LHCN-M2 (cell line): ENCODE results near the gene TBC1D22A. TPM values are rescaled to one million over a fixed set of nuclear protein-coding genes. Genes with fewer than 3 reads are reported as not detected.

Source experiments
- DNase-seq: peaks from one replicate; pipeline ENCODE4 v3.0.0-alpha.2; 2012; ENCODE audit warnings: low read depth
- total RNA-seq: library from RNA; depleted of rRNA; stranded (reverse); fragments of >200 nt; gene quantifications from 2 replicates; pipeline ENCODE4 v1.2.3, GENCODE V29; 2014

TBC1D22A gene
- total RNA-seq, 1 experiment from 2014 or later = 13.1 TPM

GRCh38 chr22:46906326-46907045 lies 144.0 kb downstream of the TBC1D22A start:
- no peak for DNase-seq

GRCh38 chr22:46907241-46908215 lies 145.1 kb downstream of the TBC1D22A start:
- no peak for DNase-seq

- DNase-seq = no peak
Measured at GRCh38 chr22:46908641-46909107, 146.2 kb downstream of the TBC1D22A start.

GRCh38 chr22:46909237-46910030 lies 147.0 kb downstream of the TBC1D22A start:
- no peak for DNase-seq

DNA sequence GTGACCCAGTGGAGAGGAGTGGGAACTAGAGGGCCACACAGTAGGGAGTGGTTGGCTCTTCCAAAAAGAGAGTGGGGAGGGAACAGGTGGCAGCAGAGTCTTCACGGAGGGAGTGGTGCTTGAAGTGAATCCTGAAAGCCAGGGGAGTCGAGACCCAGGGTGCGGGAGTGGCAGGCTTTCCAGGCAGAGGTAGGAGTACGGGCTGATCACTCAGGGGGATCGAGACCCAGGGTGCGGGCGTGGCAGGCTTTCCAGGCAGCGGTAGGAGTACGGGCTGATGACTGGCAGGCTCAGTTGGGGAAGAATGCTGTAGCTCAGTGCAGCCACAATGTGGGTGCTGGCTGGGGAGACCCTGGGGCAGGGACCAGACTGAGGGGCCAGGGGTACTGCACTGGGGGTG lies 148.2 kb downstream of the TBC1D22A start:
- no peak for DNase-seq

- no peak for DNase-seq
Measured at GRCh38 chr22:46911346-46911745, 148.9 kb downstream of the TBC1D22A start.

DNA sequence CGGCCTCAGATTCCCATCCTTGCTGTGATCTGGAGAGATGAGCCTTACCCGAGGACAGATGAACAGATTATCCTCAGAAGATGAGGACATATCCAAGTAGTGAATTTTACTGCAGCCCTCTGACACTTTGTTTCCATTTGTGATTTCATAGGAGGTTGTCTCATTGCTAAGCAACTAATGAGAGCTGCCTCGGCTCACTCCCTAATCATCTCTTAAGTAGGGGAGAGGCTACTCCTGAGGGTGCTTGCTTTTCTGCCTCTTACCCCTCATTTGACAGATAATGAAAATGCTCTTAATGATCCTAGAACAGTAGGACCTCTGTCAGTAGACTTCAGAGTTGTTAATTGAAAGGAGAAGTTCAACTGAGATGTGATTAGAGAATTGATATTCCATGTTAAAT lies 150.9 kb downstream of the TBC1D22A start:
- DNase-seq = no peak

- no peak for DNase-seq
Measured at GRCh38 chr22:46914481-46914880, 152.0 kb downstream of the TBC1D22A start.

GRCh38 chr22:46914916-46915894 lies 152.8 kb downstream of the TBC1D22A start:
- DNase-seq = no peak

DNA sequence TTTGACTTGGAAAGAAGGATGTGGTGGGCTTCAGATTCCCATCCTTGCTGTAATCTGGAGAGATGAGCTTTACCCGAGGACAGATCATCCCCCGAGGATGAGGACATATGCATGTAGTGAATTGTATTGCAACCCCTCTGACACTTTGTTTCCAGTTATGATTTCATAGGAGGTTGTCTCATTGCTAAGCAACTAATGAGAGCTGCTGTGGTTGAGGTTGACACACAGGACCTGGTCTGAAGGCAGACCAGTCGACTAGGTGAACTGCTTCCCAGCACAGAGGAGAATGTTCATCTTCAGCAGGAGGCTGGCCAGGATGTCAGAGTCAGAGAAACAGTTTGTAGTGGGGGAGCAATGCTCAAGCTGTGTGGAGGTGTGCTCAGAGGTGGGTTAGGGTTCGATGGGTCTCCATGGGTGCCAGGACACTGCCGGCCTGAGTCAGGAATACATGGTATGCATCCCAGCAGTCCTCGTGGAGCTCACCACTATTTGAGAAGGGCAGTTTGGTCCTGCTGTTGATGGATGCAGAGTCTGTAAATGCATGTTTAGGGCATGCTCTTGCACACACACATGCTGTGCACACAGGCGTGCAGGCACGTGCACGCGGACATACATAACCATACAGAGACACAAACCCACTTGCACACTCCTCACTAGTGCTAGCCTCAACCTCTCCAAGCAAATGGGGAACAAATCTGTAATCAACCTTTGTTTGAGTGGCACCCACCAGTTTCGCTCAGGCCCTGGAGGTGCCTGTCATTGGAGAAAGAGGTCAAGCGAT lies 153.7 kb downstream of the TBC1D22A start:
- DNase-seq = no peak

DNA sequence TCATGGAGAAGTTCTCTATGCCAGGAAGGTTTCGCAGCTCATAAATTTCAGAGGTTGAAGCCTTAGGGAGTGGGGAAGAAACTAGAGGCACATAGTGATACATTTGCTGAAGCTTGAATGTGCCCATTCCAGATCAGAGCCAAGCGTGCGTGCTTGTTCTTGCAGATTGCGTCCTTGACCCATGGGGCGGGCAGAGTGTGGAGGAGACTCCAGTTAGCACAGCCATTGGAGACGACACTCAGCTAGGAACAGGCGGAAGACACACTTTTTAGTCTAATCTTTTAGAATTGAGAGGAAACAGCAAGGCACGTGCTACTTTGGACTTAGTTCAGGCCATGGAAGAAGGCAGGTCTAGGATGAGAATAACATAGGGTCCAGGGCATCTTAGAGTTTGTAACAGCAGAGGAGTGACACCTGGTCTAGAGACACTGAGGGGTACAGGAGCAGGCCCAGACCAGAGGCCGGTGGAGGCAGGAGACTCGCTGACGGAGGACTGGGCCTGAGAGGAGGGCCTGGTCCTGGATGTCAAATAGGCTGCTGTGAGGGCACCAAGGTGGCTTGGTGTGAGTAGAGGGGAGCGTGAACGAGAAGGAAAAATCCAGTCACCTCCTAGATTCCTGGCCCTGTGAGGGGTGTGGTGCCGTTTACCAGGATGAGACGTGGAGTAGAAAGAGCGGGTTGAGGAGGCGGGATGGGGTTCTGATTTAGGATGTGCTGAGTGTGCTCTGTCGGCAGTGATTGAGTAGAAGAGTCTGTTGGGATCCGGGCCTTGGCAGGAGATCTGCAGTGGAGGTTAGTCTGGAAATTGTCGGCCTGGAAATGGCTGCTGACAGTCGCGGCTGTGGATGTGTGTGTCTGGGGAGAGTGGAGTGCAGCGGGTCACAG lies 154.7 kb downstream of the TBC1D22A start:
- no peak for DNase-seq

DNA sequence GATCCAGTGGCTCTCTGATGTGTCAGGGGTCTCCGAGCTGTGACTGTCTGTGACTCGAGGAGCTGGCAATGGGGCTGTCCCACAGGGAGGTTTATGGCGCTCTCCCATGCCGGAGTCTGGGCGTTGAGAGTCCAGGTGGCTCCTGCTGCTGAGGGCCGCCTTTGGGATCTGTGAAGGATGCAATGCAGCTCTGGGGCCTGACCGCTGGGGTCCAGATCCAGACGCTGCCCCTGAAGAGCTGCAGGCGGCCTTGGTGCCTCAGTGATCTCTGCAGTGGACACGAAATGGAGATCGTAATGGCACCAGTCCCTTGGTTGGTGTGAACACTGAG lies 155.3 kb downstream of the TBC1D22A start:
- DNase-seq = no peak

DNA sequence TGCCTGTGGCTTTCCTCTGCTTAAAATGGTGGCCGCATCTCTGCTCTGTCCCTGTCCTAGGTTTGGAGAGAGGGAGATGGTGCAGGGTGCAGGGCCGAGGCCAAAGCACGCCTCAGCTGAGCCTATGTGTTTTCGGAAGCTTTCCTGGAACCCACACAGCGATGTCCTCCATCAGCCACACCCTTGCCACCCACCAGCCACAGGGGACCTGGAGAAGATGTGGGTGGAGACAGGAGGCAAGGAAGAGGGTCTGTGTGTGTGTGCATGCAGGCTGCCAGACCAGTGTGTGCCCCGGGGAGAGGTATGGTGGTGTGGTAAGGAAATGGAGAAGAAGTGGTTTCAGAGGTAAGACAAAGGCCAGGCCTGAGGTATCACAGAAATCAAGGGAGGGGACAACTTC lies 155.7 kb downstream of the TBC1D22A start:
- DNase-seq = no peak

DNA sequence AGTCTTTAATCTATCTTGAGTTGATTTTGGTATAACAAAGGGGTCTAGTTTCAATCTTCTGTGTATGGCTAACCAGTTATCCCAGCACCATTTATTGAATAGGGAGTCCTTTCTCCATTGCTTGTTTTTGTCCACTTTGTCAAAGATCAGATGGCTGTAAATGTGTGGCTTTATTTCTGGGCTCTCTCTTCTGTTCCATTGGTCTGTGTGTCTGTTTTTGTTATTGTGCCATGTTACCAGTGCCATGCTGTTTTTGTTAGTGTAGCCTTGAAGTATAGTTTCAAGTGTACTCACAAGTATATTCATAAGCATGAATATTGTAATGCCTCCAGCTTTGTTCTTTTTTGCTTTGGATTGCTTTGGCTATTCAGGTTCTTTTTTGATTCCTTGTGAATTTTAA lies 159.6 kb downstream of the TBC1D22A start:
- DNase-seq = no peak

GRCh38 chr22:46923394-46923793 lies 160.9 kb downstream of the TBC1D22A start:
- no peak for DNase-seq

DNA sequence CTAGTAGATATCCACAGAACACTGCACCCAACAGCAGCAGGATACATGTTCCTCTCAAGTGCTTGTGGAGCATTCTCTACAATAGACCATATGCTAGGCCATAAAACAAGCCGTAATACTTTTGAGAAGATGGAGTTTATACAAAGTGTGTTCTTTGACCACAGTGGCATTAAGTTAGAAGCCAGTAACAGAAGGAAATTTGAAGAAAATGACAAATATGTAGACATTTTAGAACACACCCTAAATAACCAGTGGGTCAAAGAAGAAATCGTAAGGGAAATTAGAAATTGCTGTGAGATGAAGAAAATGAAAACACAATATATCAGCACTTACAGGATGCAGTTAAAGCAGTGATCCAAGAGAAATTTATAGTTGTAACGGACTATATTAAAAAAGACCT lies 163.4 kb downstream of the TBC1D22A start:
- DNase-seq = no peak

DNA sequence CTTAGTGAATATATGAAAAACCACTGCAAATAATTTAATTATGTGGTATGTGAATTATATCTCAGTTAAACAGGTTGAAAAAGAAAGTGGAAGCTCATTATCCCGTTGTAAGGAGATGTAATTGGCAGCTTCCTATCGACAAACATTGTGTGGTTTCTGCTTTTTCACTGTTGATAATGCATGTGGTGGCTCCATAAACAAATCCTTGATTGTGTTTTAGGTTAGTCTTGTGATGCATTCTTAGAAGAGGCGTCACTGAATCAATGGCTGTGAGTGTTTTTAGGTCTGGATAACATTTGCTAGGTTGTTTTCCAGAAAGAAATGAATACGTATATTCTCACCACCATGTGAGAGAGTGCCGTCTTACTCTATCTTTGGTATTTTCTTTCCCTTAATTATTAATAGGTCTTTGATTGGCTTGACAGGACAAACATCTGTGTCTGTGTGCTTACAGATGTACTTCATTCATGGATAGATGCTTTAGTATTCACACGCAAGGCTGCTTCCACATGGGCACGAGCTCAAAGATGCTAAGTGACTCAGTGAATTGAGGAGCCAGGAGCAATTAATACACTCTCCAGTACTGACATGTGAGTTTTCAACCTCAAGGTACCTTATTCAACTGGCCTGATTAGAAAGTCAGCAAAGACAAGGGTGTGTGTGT lies 166.7 kb downstream of the TBC1D22A start:
- DNase-seq = no peak

- DNase-seq = no peak
Measured at GRCh38 chr22:46929710-46930204, 167.3 kb downstream of the TBC1D22A start.
